ENCODE data around the gene FAR1. TPM values are rescaled to one million over a fixed set of nuclear protein-coding genes. Genes with fewer than 3 reads are reported as not detected.
"Not testable (repeated sequence)": the region's sequence is repeated elsewhere in the genome, so short reads cannot be mapped to it uniquely, and the experiment has no call there.

Gene FAR1
- 24.5 TPM for polyA plus RNA-seq (2012; ENCODE audit: insufficient read depth, insufficient read length, low read depth)

GRCh38 chr11:13668102-13668956 is at the start of gene FAR1:
Gene FAR1 (plus strand): TSS chr11:13668668. CDS start chr11:13694766, 26,098 bp downstream.
- no peak for TF ChIP-seq CTCF (IDR thresholded peaks at IDR 0.05; ENCODE audit: low read depth, low read length)
- no peaks in the 10 kb centered on the region for H3K9me3 ChIP-seq
- DNase-seq, result peak; percentile 94
- H3K27me3 ChIP-seq, result no peaks in the 10 kb centered on the region
- H3K36me3 ChIP-seq, result no peaks in the 10 kb centered on the region
- H3K4me1 ChIP-seq, result no peaks in the 10 kb centered on the region
- H3K4me3 ChIP-seq (ENCODE audit: low read depth, low read length), result peak within 1 kb of the TSS; percentile 70

GRCh38 chr11:13620063-13620462 is 48.4 kb upstream of the FAR1 start:
- no peak for TF ChIP-seq CTCF (IDR thresholded peaks at IDR 0.05; ENCODE audit: low read depth, low read length)
- Histone ChIP-seq H3K4me3 (ENCODE audit: low read depth, low read length) (no peak overlapping the region), H3K27me3 (no peaks in the 10 kb centered on the region), H3K36me3 (no peaks in the 10 kb centered on the region), H3K9me3 (no peaks in the 10 kb centered on the region), H3K4me1 (no peaks in the 10 kb centered on the region)
- no peak for DNase-seq

- not testable (repeated sequence) for H3K4me1 ChIP-seq
Observed at GRCh38 chr11:13626818-13627217, 41.6 kb upstream of the FAR1 start.

GRCh38 chr11:13628634-13629033 is 39.8 kb upstream of the FAR1 start:
- not testable (repeated sequence) for H3K4me3 ChIP-seq (ENCODE audit: low read depth, low read length); H3K36me3 ChIP-seq; H3K27me3 ChIP-seq; H3K4me1 ChIP-seq; DNase-seq; H3K9me3 ChIP-seq

More at GRCh38 chr11:13626818-13627217, 41.6 kb upstream of the FAR1 start:
- not testable (repeated sequence) for H3K9me3 ChIP-seq; H3K27me3 ChIP-seq; H3K36me3 ChIP-seq; DNase-seq; H3K4me3 ChIP-seq (ENCODE audit: low read depth, low read length)

- no peaks in the 10 kb centered on the region for H3K27me3 ChIP-seq
Observed at GRCh38 chr11:13629779-13630178, 38.7 kb upstream of the FAR1 start.

GRCh38 chr11:13635290-13635689 is 33.2 kb upstream of the FAR1 start:
- DNase-seq, result no peak
- Histone ChIP-seq H3K4me1 (no peaks in the 10 kb centered on the region), H3K4me3 (ENCODE audit: low read depth, low read length) (no peak overlapping the region), H3K9me3 (no peaks in the 10 kb centered on the region), H3K36me3 (no peaks in the 10 kb centered on the region), H3K27me3 (no peaks in the 10 kb centered on the region)
- no peak for TF ChIP-seq CTCF (IDR thresholded peaks at IDR 0.05; ENCODE audit: low read depth, low read length)

More at GRCh38 chr11:13629779-13630178, 38.7 kb upstream of the FAR1 start:
- no peaks in the 10 kb centered on the region for H3K9me3 ChIP-seq
- no peak overlapping the region for H3K4me3 ChIP-seq (ENCODE audit: low read depth, low read length)
- TF ChIP-seq CTCF (IDR thresholded peaks at IDR 0.05; ENCODE audit: low read depth, low read length), result no peak
- DNase-seq, result no peak
- H3K36me3 ChIP-seq, result no peaks in the 10 kb centered on the region
- H3K4me1 ChIP-seq, result no peaks in the 10 kb centered on the region

GRCh38 chr11:13635804-13636203 is 32.7 kb upstream of the FAR1 start:
- no peaks in the 10 kb centered on the region for H3K4me1 ChIP-seq
- DNase-seq, result no peak
- TF ChIP-seq CTCF (IDR thresholded peaks at IDR 0.05; ENCODE audit: low read depth, low read length), result no peak
- no peaks in the 10 kb centered on the region for H3K27me3 ChIP-seq
- no peak overlapping the region for H3K4me3 ChIP-seq (ENCODE audit: low read depth, low read length)
- no peaks in the 10 kb centered on the region for H3K9me3 ChIP-seq
- H3K36me3 ChIP-seq, result no peaks in the 10 kb centered on the region

All from BE2C (cell line).